ENCODE results near the gene GPR160. TPM values are rescaled to one million over a fixed set of nuclear protein-coding genes. Genes with fewer than 3 reads are reported as not detected.

GPR160 gene
- total RNA-seq, 4 donors from 2014 or later: 1.5 to 6.3 (median 3.3) TPM

DNA sequence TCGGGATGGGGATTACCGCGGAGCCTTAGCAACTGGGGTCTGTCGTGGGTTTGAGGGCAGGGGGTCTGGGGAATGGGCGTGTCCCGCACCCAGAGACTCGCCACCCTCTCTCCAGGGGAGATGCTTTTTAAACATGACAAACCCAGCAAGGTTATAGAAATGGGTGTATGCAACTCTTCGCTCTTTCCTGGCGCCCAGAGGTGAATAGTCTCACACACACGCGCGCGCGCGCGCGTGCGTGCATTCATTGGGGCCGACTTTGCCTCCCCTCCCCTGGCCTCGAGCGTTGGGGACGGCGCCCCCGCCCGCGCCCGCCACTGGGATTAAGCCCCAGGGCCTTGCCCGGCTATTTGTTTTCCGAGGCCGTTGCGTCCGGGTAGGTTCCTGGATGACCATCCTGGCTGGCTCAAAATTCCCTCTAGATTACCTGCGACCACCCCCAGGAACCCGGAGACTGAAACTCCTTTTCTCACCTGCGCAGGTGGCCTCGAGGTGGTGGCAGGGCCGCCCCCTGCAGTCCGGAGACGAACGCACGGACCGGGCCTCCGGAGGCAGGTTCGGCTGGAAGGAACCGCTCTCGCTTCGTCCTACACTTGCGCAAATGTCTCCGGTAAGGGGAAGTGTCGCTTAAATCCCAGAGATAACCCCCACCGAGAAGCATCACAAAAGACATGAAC lies 777 bp downstream of the GPR160 start:
- 4 to 9% methylated on average over 34 to 43 of the region's 51 CpGs for WGBS, 2 donors
- peak overlapping the region; percentile 29 for H3K4me3 ChIP-seq (ENCODE audit: low read depth, poor library complexity, severe bottlenecking)
- intact Hi-C loops (cut with DNase I; ENCODE audit: low total_unique reads): no loop called here
- TF ChIP-seq, protein P1, sequence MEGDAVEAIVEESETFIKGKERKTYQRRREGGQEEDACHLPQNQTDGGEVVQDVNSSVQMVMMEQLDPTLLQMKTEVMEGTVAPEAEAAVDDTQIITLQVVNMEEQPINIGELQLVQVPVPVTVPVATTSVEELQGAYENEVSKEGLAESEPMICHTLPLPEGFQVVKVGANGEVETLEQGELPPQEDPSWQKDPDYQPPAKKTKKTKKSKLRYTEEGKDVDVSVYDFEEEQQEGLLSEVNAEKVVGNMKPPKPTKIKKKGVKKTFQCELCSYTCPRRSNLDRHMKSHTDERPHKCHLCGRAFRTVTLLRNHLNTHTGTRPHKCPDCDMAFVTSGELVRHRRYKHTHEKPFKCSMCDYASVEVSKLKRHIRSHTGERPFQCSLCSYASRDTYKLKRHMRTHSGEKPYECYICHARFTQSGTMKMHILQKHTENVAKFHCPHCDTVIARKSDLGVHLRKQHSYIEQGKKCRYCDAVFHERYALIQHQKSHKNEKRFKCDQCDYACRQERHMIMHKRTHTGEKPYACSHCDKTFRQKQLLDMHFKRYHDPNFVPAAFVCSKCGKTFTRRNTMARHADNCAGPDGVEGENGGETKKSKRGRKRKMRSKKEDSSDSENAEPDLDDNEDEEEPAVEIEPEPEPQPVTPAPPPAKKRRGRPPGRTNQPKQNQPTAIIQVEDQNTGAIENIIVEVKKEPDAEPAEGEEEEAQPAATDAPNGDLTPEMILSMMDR (IDR thresholded peaks at IDR 0.05): no peak
- TF ChIP-seq POLR2A (IDR thresholded peaks at IDR 0.05): no peak
- DNase-seq (ENCODE audit: low spot score in 2 of 2): no peak

DNA sequence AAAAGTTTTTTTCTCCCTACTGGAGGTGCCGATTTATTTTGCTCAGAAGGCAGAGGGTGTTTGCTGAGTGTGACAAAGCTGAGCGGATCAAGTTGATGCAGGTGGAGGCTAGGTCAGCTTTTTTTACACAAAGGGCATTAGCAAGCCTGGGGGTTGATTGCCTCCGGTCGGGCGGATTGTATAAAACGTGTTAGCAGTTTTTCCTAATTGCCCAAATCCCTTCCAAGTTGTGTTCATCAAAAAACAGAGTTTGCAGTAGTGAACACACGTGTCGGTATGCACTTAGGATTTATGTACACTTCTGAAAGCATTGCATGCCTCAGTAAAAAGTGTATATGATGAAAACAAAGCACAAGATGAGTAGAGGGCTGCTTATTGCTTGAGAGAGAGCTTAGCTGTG lies 2.6 kb downstream of the GPR160 start:
- WGBS, 2 donors: 27 to 31% methylated on average over 8 of the region's 8 CpGs
- no peak overlapping the region for H3K4me3 ChIP-seq (ENCODE audit: low read depth, poor library complexity, severe bottlenecking)
- intact Hi-C loops (cut with DNase I; ENCODE audit: low total_unique reads): no loop called here
- TF ChIP-seq, protein P1 (IDR thresholded peaks at IDR 0.05): no peak
- no peak for TF ChIP-seq POLR2A (IDR thresholded peaks at IDR 0.05)
- DNase-seq (ENCODE audit: low spot score in 2 of 2): no peak

DNA sequence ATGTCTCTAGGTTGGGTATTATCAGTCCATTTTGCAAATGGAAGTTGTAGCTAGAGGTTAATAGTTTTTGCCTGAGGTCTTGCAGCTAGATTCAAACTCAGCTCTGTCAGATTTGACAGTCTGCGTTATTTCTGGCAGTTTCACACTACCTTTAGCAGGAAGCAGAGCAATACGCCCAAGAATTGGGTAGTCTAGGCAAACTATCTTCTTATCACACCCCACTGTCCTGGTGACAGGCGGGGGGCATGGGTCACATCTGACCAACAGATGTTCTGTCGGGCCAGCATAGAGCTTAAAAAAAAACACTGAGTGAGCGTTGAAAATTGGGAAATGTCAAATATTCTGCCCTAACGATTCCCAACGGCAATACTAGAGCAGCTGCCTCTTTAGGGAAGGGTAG lies 5.7 kb downstream of the GPR160 start:
- no peak overlapping the region for H3K4me3 ChIP-seq (ENCODE audit: low read depth, poor library complexity, severe bottlenecking)
- DNase-seq (ENCODE audit: low spot score in 2 of 2): no peak
- intact Hi-C loops (cut with DNase I; ENCODE audit: low total_unique reads): no loop called here
- 59 to 68% methylated on average over 7 of the region's 7 CpGs for WGBS, 2 donors
- no peak for TF ChIP-seq POLR2A (IDR thresholded peaks at IDR 0.05)
- TF ChIP-seq, protein P1 (IDR thresholded peaks at IDR 0.05): no peak

DNA sequence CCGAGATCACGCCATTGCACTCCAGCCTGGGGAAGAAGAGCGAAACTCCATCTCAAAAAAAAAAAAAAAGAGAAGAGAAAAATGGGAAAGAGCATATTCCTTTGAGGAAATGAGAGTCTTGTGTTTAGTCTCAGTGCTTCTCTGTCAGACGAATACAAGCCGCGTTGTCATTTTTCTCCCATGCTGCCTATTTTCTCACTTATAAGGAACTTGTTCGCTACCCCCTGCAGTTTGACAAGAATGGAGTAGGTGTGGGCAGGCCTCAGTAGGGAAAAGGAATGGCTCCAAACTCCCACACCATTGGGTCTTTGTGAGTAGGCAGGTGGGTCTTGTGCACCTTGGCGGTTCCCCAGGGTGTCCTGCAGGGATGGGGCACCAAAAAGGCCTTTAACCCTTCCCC lies 6.5 kb downstream of the GPR160 start:
- no peak for DNase-seq (ENCODE audit: low spot score in 2 of 2)
- H3K4me3 ChIP-seq (ENCODE audit: low read depth, poor library complexity, severe bottlenecking): no peak overlapping the region
- 89 to 90% methylated on average over 8 of the region's 8 CpGs for WGBS, 2 donors
- intact Hi-C loops (cut with DNase I; ENCODE audit: low total_unique reads): no loop called here
- TF ChIP-seq, protein P1 (IDR thresholded peaks at IDR 0.05): no peak
- TF ChIP-seq POLR2A (IDR thresholded peaks at IDR 0.05): no peak

DNA sequence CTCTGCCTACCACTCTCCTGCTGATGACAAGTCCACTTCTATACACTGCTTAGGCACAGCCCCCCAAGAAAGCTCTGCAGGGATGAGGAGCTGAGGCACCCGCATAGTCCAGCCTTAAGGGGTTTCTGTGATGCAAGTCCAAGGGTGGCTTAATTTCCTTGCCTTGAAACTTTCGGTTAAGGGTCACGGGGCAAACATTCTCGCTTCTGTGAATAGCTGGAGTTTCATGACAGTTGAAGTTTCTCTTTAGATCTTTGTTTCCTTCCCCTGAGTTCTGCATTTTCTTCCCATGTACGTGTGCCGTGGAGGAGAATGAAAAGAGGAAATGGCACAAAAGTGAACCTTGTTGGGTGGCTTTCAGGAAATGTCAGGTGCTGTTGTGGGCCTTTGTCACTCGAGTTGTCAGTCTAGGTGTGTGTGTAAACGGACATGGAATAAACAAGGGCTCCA lies 7.0 kb downstream of the GPR160 start:
- DNase-seq (ENCODE audit: low spot score in 2 of 2): no peak
- no peak overlapping the region for H3K4me3 ChIP-seq (ENCODE audit: low read depth, poor library complexity, severe bottlenecking)
- TF ChIP-seq POLR2A (IDR thresholded peaks at IDR 0.05): no peak
- TF ChIP-seq, protein P1 (IDR thresholded peaks at IDR 0.05): no peak
- 80 to 81% methylated on average over 8 of the region's 8 CpGs for WGBS, 2 donors
- intact Hi-C loops (cut with DNase I; ENCODE audit: low total_unique reads): no loop called here

Measured in lower leg skin (tissue), 4 donors.